Tibial nerve (tissue), 4 donors: Measurements from ENCODE around the gene TMEM72. TPM values are rescaled to one million over a fixed set of nuclear protein-coding genes. Genes with fewer than 3 reads are reported as not detected.

Experiments used
- DNase-seq, 2 donors: peaks; one replicate each; pipeline ENCODE4 v3.0.0-alpha.2; 2019; ENCODE audit warnings: low spot score in 2 of 2
- H3K27ac ChIP-seq, 4 donors: fragments of 200-600 bp; sonication (generic) in 3 of 4; one replicate each; pipeline ENCODE4 v1.5.1; 2017 to 2019; ENCODE audit warnings: mild to moderate bottlenecking in 1 of 4
- H3K27me3 ChIP-seq, 2 donors: fragments of 200-600 bp; sonication (generic) in 1 of 2; one replicate each; pipeline versions ENCODE4 v1.5.1 to v1.6.0; 2017 to 2019
- H3K36me3 ChIP-seq, 3 donors: fragments of 200-600 bp; sonication (generic); one replicate each; pipeline ENCODE4 v1.5.1; 2018 to 2019
- H3K4me1 ChIP-seq, 4 donors: fragments of 200-600 bp; sonication (generic) in 3 of 4; one replicate each; pipeline ENCODE4 v1.5.1; 2017 to 2019
- H3K4me3 ChIP-seq, 4 donors: fragments of 200-600 bp; sonication (generic) in 3 of 4; one replicate each; pipeline ENCODE4 v1.5.1; 2017 to 2019; ENCODE audit warnings: mild to moderate bottlenecking in 1 of 4, moderate library complexity in 1 of 4
- H3K9me3 ChIP-seq, 4 donors: fragments of 200-600 bp; sonication (generic) in 3 of 4; one replicate each; pipeline ENCODE4 v1.5.1; 2017 to 2019
- EP300 ChIP-seq, 2 donors: sonication (generic); formaldehyde crosslinking; IDR thresholded peaks; one replicate each; pipeline ENCODE4 v1.6.1; 2017; ENCODE audit warnings: antibody characterized with exemption in 2 of 2, mild to moderate bottlenecking in 1 of 2
- POLR2A ChIP-seq, 2 donors: fragments of 450-650 bp; IDR thresholded peaks; one replicate each; pipeline ENCODE4 v1.6.1; 2017; ENCODE audit warnings: antibody characterized with exemption in 2 of 2, mild to moderate bottlenecking in 2 of 2, moderate library complexity in 2 of 2
- WGBS, 2 donors: methylation state at CpG; one replicate each; pipeline ENCODE4 v1.1.5; 2018; 5-methylcytosine and 5-hydroxymethylcytosine counted together
- total RNA-seq, 4 donors: library from RNA; depleted of rRNA; stranded (reverse); fragments of >200 nt; gene quantifications; one replicate each; pipeline ENCODE4 v1.1.0, GENCODE V29; 2016
- TF ChIP-seq, protein P1 (sequence below), 5 experiments: fragments of 200-600 bp in 3 of 5; fragments of 450-650 bp in 2 of 5; sonication (generic) in 3 of 5; IDR thresholded peaks; one replicate each; pipeline ENCODE4 v1.5.1; 2016 to 2019; ENCODE audit warnings: antibody characterized with exemption in 5 of 5, mild to moderate bottlenecking in 3 of 5, moderate library complexity in 2 of 5

The TMEM72 gene
- total RNA-seq, 4 donors from 2014 or later: 0.20 to 0.21 TPM; not detected in 2

GRCh38 chr10:44944354-44944753, 33.2 kb downstream of the TMEM72 start:
- peaks cover 0 to 9% (median 0%) of the 10 kb centered on the region in 4 donors for H3K9me3 ChIP-seq

GRCh38 chr10:44946205-44946604, 35.1 kb downstream of the TMEM72 start:
- 56 to 63% methylated on average over 2 of the region's 2 CpGs for WGBS, 2 donors
- H3K36me3 ChIP-seq: no peaks in the 10 kb centered on the region
- H3K27ac ChIP-seq: peak overlapping the region in 2 of 4 donors; percentile 13 to 34
- peaks cover 0 to 9% (median 0%) of the 10 kb centered on the region in 4 donors for H3K9me3 ChIP-seq
- TF ChIP-seq POLR2A (IDR thresholded peaks at IDR 0.05): no peak
- TF ChIP-seq EP300 (IDR thresholded peaks at IDR 0.05): no peak
- TF ChIP-seq, protein P1, sequence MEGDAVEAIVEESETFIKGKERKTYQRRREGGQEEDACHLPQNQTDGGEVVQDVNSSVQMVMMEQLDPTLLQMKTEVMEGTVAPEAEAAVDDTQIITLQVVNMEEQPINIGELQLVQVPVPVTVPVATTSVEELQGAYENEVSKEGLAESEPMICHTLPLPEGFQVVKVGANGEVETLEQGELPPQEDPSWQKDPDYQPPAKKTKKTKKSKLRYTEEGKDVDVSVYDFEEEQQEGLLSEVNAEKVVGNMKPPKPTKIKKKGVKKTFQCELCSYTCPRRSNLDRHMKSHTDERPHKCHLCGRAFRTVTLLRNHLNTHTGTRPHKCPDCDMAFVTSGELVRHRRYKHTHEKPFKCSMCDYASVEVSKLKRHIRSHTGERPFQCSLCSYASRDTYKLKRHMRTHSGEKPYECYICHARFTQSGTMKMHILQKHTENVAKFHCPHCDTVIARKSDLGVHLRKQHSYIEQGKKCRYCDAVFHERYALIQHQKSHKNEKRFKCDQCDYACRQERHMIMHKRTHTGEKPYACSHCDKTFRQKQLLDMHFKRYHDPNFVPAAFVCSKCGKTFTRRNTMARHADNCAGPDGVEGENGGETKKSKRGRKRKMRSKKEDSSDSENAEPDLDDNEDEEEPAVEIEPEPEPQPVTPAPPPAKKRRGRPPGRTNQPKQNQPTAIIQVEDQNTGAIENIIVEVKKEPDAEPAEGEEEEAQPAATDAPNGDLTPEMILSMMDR (IDR thresholded peaks at IDR 0.05): no peak
- DNase-seq: no peak
- no peak overlapping the region for H3K4me3 ChIP-seq
- H3K27me3 ChIP-seq: no peaks in the 10 kb centered on the region
- H3K4me1 ChIP-seq: peaks cover 0 to 41% (median 22%) of the 10 kb centered on the region in 4 donors

More at GRCh38 chr10:44944354-44944753, 33.2 kb downstream of the TMEM72 start:
- H3K27ac ChIP-seq: no peak overlapping the region
- peaks cover 0 to 23% (median 9%) of the 10 kb centered on the region in 4 donors for H3K4me1 ChIP-seq
- no peak for TF ChIP-seq POLR2A (IDR thresholded peaks at IDR 0.05)
- no peak for TF ChIP-seq EP300 (IDR thresholded peaks at IDR 0.05)
- TF ChIP-seq, protein P1 (IDR thresholded peaks at IDR 0.05): no peak
- H3K36me3 ChIP-seq: no peaks in the 10 kb centered on the region
- H3K27me3 ChIP-seq: no peaks in the 10 kb centered on the region
- 56 to 93% methylated on average over 1 of the region's 1 CpG for WGBS, 2 donors
- H3K4me3 ChIP-seq: no peak overlapping the region
- DNase-seq: no peak

DNA sequence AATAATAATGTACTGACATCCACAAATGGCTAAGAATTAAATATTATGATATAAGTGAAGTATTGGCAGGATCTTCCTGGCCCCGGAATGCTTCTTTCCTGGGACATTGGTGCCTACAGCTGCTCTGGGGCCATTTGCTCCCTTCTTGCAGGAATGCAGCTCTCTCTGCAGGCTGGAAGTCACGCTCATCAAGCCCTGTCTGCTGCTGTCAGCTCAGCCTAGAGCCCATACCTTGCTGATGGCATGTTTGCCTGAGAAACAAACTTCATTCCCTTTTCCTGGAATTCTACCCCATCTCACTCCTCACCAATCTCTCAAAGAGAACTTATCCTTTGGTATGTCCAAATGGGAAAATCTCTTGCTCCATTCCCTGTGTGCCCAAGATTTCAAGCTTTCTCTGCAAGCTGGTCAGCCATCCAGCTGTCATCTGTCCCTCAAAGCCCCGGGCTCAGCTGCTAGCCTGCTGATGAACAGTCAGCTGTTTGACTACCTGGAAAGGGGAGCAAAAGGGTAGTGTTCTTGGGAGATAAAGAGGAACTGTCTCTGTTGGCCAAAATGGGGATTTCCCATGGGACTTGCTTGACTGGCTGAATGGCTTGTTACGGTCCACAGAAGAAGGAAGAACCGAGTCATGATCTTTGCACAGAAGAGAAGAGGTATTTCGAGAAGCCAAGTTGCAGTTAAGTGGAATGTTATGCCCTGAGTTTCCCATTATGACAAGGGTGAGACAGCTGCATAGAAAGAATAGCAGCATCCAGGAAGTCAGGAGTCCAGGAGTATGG, 36.4 kb downstream of the TMEM72 start:
- H3K27ac ChIP-seq: no peak overlapping the region
- H3K4me1 ChIP-seq: peaks cover 0 to 54% (median 28%) of the 10 kb centered on the region in 4 donors
- DNase-seq: no peak
- 84 to 89% methylated on average over 6 of the region's 6 CpGs for WGBS, 2 donors
- H3K9me3 ChIP-seq: peaks cover 0 to 9% (median 0%) of the 10 kb centered on the region in 4 donors
- H3K27me3 ChIP-seq: no peaks in the 10 kb centered on the region
- no peaks in the 10 kb centered on the region for H3K36me3 ChIP-seq
- no peak overlapping the region for H3K4me3 ChIP-seq
- TF ChIP-seq, protein P1 (IDR thresholded peaks at IDR 0.05): no peak
- TF ChIP-seq POLR2A (IDR thresholded peaks at IDR 0.05): no peak
- TF ChIP-seq EP300 (IDR thresholded peaks at IDR 0.05): no peak

DNA sequence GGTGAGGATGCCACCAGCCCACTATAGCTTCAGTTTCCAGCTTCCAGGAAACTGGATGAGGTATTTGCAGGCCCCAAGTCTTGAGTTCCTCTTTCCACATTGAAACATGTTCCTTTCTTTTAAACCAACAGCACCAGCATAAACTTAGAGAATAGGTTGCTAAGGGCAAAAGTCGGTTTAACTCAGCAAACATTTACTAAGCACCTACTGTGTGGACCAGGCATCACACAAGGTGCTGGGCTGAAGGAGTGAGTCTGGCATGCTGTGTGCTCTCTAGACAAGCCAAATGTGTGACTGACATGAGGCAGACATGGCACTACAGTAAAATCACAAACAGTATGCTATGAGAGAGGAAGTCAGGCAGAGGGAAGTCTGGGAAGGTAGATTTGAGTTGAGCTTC, 37.5 kb downstream of the TMEM72 start:
- H3K36me3 ChIP-seq: peaks cover 0 to 2% (median 0%) of the 10 kb centered on the region in 3 donors
- peaks cover 0 to 9% (median 0%) of the 10 kb centered on the region in 4 donors for H3K9me3 ChIP-seq
- no peak overlapping the region for H3K4me3 ChIP-seq
- no peak for DNase-seq
- no peaks in the 10 kb centered on the region for H3K27me3 ChIP-seq
- H3K4me1 ChIP-seq: peaks cover 0 to 65% (median 29%) of the 10 kb centered on the region in 4 donors
- WGBS, 2 donors: 76 to 84% methylated on average over 1 of the region's 1 CpG
- TF ChIP-seq, protein P1 (IDR thresholded peaks at IDR 0.05): no peak
- TF ChIP-seq EP300 (IDR thresholded peaks at IDR 0.05): no peak
- H3K27ac ChIP-seq: peak overlapping the region in 1 of 4 donors; percentile 94

GRCh38 chr10:44949127-44949802, 38.1 kb downstream of the TMEM72 start:
- Histone ChIP-seq H3K4me1 (peaks cover 0 to 71% (median 29%) of the 10 kb centered on the region in 4 donors), H3K9me3 (peaks cover 0 to 5% (median 0%) of the 10 kb centered on the region in 4 donors), H3K27ac (peak overlapping the region in 1 of 4 donors; percentile 94), H3K36me3 (peaks cover 0 to 8% (median 0%) of the 10 kb centered on the region in 3 donors), H3K4me3 (no peak overlapping the region), H3K27me3 (no peaks in the 10 kb centered on the region)
- no peak for DNase-seq
- TF ChIP-seq, protein P1 (IDR thresholded peaks at IDR 0.05): peak in 2 of 5 experiments; percentile 11 to 17
- no peak for TF ChIP-seq EP300 (IDR thresholded peaks at IDR 0.05)
- 60 to 79% methylated on average over 5 of the region's 5 CpGs for WGBS, 2 donors
